ENCODE measurements around the gene DDX5.

- TF ChIP-seq CTCF (IDR thresholded peaks at IDR 0.05), result no peak
- no peak for TF ChIP-seq POLR2AphosphoS5 (IDR thresholded peaks at IDR 0.05)
- TF ChIP-seq EP300 (IDR thresholded peaks at IDR 0.05), result no peak
Observed at GRCh38 chr17:64535357-64535756, 29.3 kb upstream of the DDX5 start.
